ENCODE data around the gene NCAM1. TPM values are rescaled to one million over a fixed set of nuclear protein-coding genes. Genes with fewer than 3 reads are reported as not detected.

The NCAM1 gene
- total RNA-seq, 6 donors from 2014 or later = 1.4 to 15.3 (median 2.5) TPM

DNA sequence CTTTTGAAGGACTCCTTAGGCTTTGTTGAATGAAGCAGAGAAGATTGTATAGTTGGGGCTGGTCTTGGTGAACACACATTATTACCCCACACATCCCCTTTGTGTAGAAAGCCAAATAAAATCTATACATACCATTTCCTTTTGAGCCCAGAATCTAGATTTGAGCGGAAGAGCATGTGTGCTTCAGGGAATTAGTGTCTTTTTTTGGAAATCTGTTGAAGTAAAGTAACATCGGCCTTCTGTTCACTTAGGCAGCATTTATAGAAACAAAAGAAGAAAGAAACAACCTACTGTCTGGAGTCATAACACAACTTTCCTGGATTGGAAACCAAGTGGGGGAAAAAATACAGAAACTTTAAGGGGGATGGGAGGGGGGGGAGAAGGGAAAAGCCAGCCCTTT is 315.2 kb downstream of the NCAM1 start:
- H3K4me3 ChIP-seq = no peak overlapping the region
- no peaks in the 10 kb centered on the region for H3K4me1 ChIP-seq
- no peaks in the 10 kb centered on the region for H3K27me3 ChIP-seq
- H3K27ac ChIP-seq = no peak overlapping the region
- TF ChIP-seq POLR2AphosphoS5 (IDR thresholded peaks at IDR 0.05) = no peak
- TF ChIP-seq POLR2A (IDR thresholded peaks at IDR 0.05) = no peak
- no peak for TF ChIP-seq EP300 (IDR thresholded peaks at IDR 0.05)
- TF ChIP-seq, protein P1, sequence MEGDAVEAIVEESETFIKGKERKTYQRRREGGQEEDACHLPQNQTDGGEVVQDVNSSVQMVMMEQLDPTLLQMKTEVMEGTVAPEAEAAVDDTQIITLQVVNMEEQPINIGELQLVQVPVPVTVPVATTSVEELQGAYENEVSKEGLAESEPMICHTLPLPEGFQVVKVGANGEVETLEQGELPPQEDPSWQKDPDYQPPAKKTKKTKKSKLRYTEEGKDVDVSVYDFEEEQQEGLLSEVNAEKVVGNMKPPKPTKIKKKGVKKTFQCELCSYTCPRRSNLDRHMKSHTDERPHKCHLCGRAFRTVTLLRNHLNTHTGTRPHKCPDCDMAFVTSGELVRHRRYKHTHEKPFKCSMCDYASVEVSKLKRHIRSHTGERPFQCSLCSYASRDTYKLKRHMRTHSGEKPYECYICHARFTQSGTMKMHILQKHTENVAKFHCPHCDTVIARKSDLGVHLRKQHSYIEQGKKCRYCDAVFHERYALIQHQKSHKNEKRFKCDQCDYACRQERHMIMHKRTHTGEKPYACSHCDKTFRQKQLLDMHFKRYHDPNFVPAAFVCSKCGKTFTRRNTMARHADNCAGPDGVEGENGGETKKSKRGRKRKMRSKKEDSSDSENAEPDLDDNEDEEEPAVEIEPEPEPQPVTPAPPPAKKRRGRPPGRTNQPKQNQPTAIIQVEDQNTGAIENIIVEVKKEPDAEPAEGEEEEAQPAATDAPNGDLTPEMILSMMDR (IDR thresholded peaks at IDR 0.05) = no peak
- DNase-seq = no peak
- H3K9me3 ChIP-seq = no peaks in the 10 kb centered on the region
- WGBS, 2 donors = 74 to 78% methylated on average over 2 of the region's 2 CpGs
- ATAC-seq (ENCODE audit: low FRiP score in 2 of 2) = no peak
- H3K36me3 ChIP-seq = no peaks in the 10 kb centered on the region

DNA sequence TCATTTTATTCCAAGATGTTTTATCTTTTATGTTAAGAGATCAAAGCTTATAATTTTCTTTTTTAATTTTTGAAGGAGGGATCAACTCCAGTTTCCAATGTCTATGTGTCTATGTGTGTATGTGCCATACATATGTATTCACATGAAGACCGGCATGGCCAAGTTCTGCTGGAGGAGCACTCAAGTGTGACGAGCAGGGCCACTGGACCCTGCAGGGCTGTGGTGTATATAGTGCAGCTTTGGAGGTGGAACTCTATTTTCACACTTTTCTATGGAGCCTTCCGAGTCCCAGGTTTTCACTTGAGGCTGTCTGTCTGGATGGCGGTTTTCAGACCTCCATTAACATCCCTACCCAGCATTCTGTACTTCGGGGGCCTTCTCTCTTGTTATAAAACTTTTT is 316.7 kb downstream of the NCAM1 start:
- H3K4me3 ChIP-seq = no peak overlapping the region
- ATAC-seq (ENCODE audit: low FRiP score in 2 of 2) = no peak
- no peak for DNase-seq
- WGBS, 2 donors = 93 to 94% methylated on average over 5 of the region's 5 CpGs
- no peaks in the 10 kb centered on the region for H3K9me3 ChIP-seq
- H3K4me1 ChIP-seq = no peaks in the 10 kb centered on the region
- no peaks in the 10 kb centered on the region for H3K27me3 ChIP-seq
- TF ChIP-seq POLR2A (IDR thresholded peaks at IDR 0.05) (no peak), EP300 (IDR thresholded peaks at IDR 0.05) (no peak), POLR2AphosphoS5 (IDR thresholded peaks at IDR 0.05) (no peak)
- TF ChIP-seq, protein P1 (IDR thresholded peaks at IDR 0.05) = no peak
- H3K27ac ChIP-seq = no peak overlapping the region
- no peaks in the 10 kb centered on the region for H3K36me3 ChIP-seq

DNA sequence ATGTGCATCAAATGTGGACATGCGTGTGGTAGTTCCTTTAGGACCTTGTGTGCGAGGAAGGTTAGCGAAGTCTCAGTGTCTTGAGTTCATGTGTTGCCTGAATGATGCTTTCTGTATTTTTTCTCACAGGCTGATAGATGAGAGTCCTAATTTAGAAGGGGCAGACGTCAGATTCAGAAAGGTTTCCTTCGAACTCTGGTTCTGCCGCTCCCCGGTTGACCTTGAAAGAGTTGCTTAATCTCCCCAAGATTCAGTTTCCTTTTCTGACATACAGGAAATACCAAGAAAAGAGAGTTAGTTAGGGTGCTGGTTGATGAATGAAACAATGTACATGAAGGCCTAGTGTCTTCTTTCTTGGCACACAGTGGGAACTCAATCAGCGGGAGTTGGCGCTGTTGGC is 317.3 kb downstream of the NCAM1 start:
- Histone ChIP-seq H3K36me3 (no peaks in the 10 kb centered on the region), H3K27ac (no peak overlapping the region), H3K9me3 (no peaks in the 10 kb centered on the region), H3K4me1 (no peaks in the 10 kb centered on the region), H3K4me3 (no peak overlapping the region), H3K27me3 (no peaks in the 10 kb centered on the region)
- WGBS, 2 donors = 83 to 88% methylated on average over 9 of the region's 9 CpGs
- ATAC-seq (ENCODE audit: low FRiP score in 2 of 2) (no peak), DNase-seq (no peak)
- TF ChIP-seq POLR2AphosphoS5 (IDR thresholded peaks at IDR 0.05) (no peak), POLR2A (IDR thresholded peaks at IDR 0.05) (no peak), EP300 (IDR thresholded peaks at IDR 0.05) (no peak)
- TF ChIP-seq, protein P1 (IDR thresholded peaks at IDR 0.05) = no peak

DNA sequence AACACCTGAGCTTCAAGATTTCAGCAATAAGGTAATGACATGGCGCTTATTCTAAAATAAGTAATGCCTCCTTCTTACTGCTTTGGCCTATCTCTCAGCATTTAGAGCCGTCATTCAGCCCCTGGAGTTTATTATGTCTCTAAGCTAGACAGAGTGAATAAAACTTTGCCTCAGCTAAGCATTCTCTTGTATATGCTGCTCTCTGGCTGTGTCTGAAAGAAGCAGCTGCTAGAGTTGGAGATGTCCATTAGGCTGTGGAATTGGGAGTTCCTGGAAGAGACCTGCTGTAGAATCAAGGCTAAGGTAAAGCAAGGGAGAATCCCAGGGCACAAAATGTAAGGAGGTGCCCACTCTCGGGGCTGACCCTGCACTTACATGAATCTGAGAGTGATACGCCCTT is 317.7 kb downstream of the NCAM1 start:
- Histone ChIP-seq H3K4me3 (no peak overlapping the region), H3K27ac (no peak overlapping the region), H3K4me1 (no peaks in the 10 kb centered on the region), H3K9me3 (no peaks in the 10 kb centered on the region), H3K36me3 (no peaks in the 10 kb centered on the region), H3K27me3 (no peaks in the 10 kb centered on the region)
- TF ChIP-seq POLR2A (IDR thresholded peaks at IDR 0.05) = no peak
- TF ChIP-seq POLR2AphosphoS5 (IDR thresholded peaks at IDR 0.05) = no peak
- TF ChIP-seq EP300 (IDR thresholded peaks at IDR 0.05) = no peak
- TF ChIP-seq, protein P1 (IDR thresholded peaks at IDR 0.05) = no peak
- no peak for DNase-seq
- WGBS, 2 donors = 67 to 89% methylated on average over 4 of the region's 4 CpGs
- no peak for ATAC-seq (ENCODE audit: low FRiP score in 2 of 2)

DNA sequence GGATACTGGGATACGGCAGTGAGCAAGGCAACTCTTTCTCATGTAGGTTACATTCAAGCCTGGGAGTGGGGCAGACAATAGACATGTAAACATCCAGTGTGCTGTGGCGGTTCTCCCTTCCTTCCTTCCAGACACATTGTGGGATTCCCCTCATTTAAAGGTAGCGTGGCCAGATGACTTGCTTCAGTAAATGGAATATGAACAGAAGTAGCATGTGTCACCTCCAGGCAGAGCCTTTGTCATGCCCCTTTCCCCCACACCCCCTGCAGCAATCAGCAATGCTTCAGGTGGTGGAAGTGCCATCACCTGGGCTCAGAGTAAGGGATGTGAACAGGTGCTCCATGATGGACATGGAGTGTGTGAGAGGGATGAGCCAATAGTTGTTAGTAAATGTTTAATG is 318.4 kb downstream of the NCAM1 start:
- H3K4me3 ChIP-seq = no peak overlapping the region
- H3K9me3 ChIP-seq = no peaks in the 10 kb centered on the region
- H3K36me3 ChIP-seq = no peaks in the 10 kb centered on the region
- no peak for DNase-seq
- H3K27me3 ChIP-seq = no peaks in the 10 kb centered on the region
- no peaks in the 10 kb centered on the region for H3K4me1 ChIP-seq
- no peak overlapping the region for H3K27ac ChIP-seq
- ATAC-seq (ENCODE audit: low FRiP score in 2 of 2) = no peak
- 53 to 74% methylated on average over 3 of the region's 3 CpGs for WGBS, 2 donors
- TF ChIP-seq POLR2AphosphoS5 (IDR thresholded peaks at IDR 0.05) = no peak
- TF ChIP-seq, protein P1 (IDR thresholded peaks at IDR 0.05) = no peak
- no peak for TF ChIP-seq POLR2A (IDR thresholded peaks at IDR 0.05)
- no peak for TF ChIP-seq EP300 (IDR thresholded peaks at IDR 0.05)

Measured in upper lobe of left lung (tissue), 6 donors.